ENCODE data around the gene RCE1. TPM values are rescaled to one million over a fixed set of nuclear protein-coding genes. Genes with fewer than 3 reads are reported as not detected.

The RCE1 gene
- total and polyA plus RNA-seq, 3 donors from 2014 or later, result 26.4 to 56.9 (median 54.3) TPM

GRCh38 chr11:66810576-66811185, 32.6 kb upstream of the RCE1 start:
- Histone ChIP-seq H3K27me3 (no peaks in the 10 kb centered on the region), H3K36me3 (ENCODE audit: low read depth, missing control alignments) (no peaks in the 10 kb centered on the region), H3K9me3 (no peaks in the 10 kb centered on the region), H3K27ac (no peak overlapping the region), H3K4me3 (no peak overlapping the region), H3K4me1 (no peaks in the 10 kb centered on the region)
- TF ChIP-seq CTCF (IDR thresholded peaks at IDR 0.05) (no peak), POLR2A (IDR thresholded peaks at IDR 0.05) (no peak)
- DNase-seq, result no peak
- WGBS, 2 donors, result 92% methylated on average over 1 of the region's 1 CpG
- intact Hi-C loops (cut with DNase I; ENCODE audit: low total_unique reads), result no loop called here

GRCh38 chr11:66814678-66815077, 28.6 kb upstream of the RCE1 start:
- TF ChIP-seq CTCF (IDR thresholded peaks at IDR 0.05), result no peak

GRCh38 chr11:66815646-66816045, 27.6 kb upstream of the RCE1 start:
- H3K4me3 ChIP-seq, result no peak overlapping the region
- 41 to 48% methylated on average over 1 of the region's 1 CpG for WGBS, 2 donors
- TF ChIP-seq POLR2A (IDR thresholded peaks at IDR 0.05) (no peak), CTCF (IDR thresholded peaks at IDR 0.05) (no peak)
- DNase-seq, result no peak
- no peaks in the 10 kb centered on the region for H3K27me3 ChIP-seq
- no peaks in the 10 kb centered on the region for H3K36me3 ChIP-seq (ENCODE audit: low read depth, missing control alignments)
- no peak overlapping the region for H3K27ac ChIP-seq
- no peaks in the 10 kb centered on the region for H3K4me1 ChIP-seq
- H3K9me3 ChIP-seq, result no peaks in the 10 kb centered on the region
- intact Hi-C loops (cut with DNase I; ENCODE audit: low total_unique reads), result no loop called here

More at GRCh38 chr11:66814678-66815077, 28.6 kb upstream of the RCE1 start:
- no peaks in the 10 kb centered on the region for H3K36me3 ChIP-seq (ENCODE audit: low read depth, missing control alignments)
- H3K4me1 ChIP-seq, result no peaks in the 10 kb centered on the region
- H3K9me3 ChIP-seq, result no peaks in the 10 kb centered on the region
- no peak for DNase-seq
- no peak overlapping the region for H3K27ac ChIP-seq
- WGBS, 2 donors, result 87 to 96% methylated on average over 5 of the region's 5 CpGs
- H3K27me3 ChIP-seq, result no peaks in the 10 kb centered on the region
- H3K4me3 ChIP-seq, result no peak overlapping the region
- intact Hi-C loops (cut with DNase I; ENCODE audit: low total_unique reads), result no loop called here

- Histone ChIP-seq H3K4me1 (no peaks in the 10 kb centered on the region), H3K36me3 (ENCODE audit: low read depth, missing control alignments) (no peaks in the 10 kb centered on the region), H3K4me3 (no peak overlapping the region), H3K9me3 (no peaks in the 10 kb centered on the region), H3K27ac (no peak overlapping the region), H3K27me3 (no peaks in the 10 kb centered on the region)
- no peak for DNase-seq
- WGBS, 2 donors, result 79 to 87% methylated on average over 3 of the region's 3 CpGs
- intact Hi-C loops (cut with DNase I; ENCODE audit: low total_unique reads), result no loop called here
- TF ChIP-seq CTCF (IDR thresholded peaks at IDR 0.05), result no peak
- TF ChIP-seq POLR2A (IDR thresholded peaks at IDR 0.05), result no peak
Observed at GRCh38 chr11:66818231-66818955, 24.8 kb upstream of the RCE1 start.

- TF ChIP-seq CTCF (IDR thresholded peaks at IDR 0.05), result no peak
- no peak for TF ChIP-seq POLR2A (IDR thresholded peaks at IDR 0.05)
- DNase-seq, result no peak
Observed at GRCh38 chr11:66820381-66820780, 22.9 kb upstream of the RCE1 start.

More at GRCh38 chr11:66820381-66820780, 22.9 kb upstream of the RCE1 start:
- WGBS, 2 donors, result 88 to 94% methylated on average over 3 of the region's 3 CpGs
- Histone ChIP-seq H3K9me3 (no peaks in the 10 kb centered on the region), H3K4me1 (no peaks in the 10 kb centered on the region), H3K27me3 (no peaks in the 10 kb centered on the region), H3K36me3 (ENCODE audit: low read depth, missing control alignments) (no peaks in the 10 kb centered on the region), H3K27ac (no peak overlapping the region), H3K4me3 (no peak overlapping the region)
- intact Hi-C loops (cut with DNase I; ENCODE audit: low total_unique reads), result no loop called here

Measured in testis (tissue), 3 donors.